HepG2 (cell line): ENCODE measurements around the gene CPXM2. TPM values are rescaled to one million over a fixed set of nuclear protein-coding genes. Genes with fewer than 3 reads are reported as not detected.

Experiments used
- ATAC-seq: fragments of 200-7000 bp; cut with Tn5 transposase; 3 replicates; pipeline ENCODE4 v1.9.1; 2020; ENCODE audit warnings: mild to moderate bottlenecking, moderate library complexity
- BruUV-seq: library from RNA; stranded (reverse); fragments of 400-500 nt; replicated peaks from 2 replicates; lab custom pipeline; 2021; lab: Mats Ljungman, UMichigan
- CTCF ChIA-PET: fragments of 300-600 bp; formaldehyde crosslinking; extraction: SDS; loops from one replicate; lab custom pipeline; 2021; ENCODE audit warnings: low total read pairs, inconsistent platforms, low intra/inter-chr PET ratio; lab: Yijun Ruan, JAX
- POLR2A ChIA-PET: fragments of 350-600 bp; sonication (Branson Sonifier 250); formaldehyde crosslinking; loops from one replicate; lab custom pipeline; 2020; ENCODE audit warnings: antibody characterized with exemption, inconsistent platforms; lab: Yijun Ruan, JAX
- DNase-seq: peaks from one replicate; pipeline ENCODE4 v3.0.0-alpha.2; 2015; ENCODE audit warnings: low spot score
- FAIRE-seq: peaks from 3 replicates; lab custom pipeline; 2011; peaks lifted over from hg19 to GRCh38; lab: Jason Lieb, UNC
- H2AFZ ChIP-seq: one replicate; pipeline ENCODE4 v1.6.1; 2011; ENCODE audit warnings: low read length, inconsistent platforms
- H3K27ac ChIP-seq: fragments of 300-600 bp; 3 replicates; pipeline ENCODE4 v1.8.0; 2011; ENCODE audit warnings: mixed run types, mild to moderate bottlenecking, mixed read lengths, low read length, inconsistent platforms; ENCODE audit not compliant: insufficient read depth; ENCODE audit errors: extremely low read length
- H3K27me3 ChIP-seq, 2 experiments: fragments of 200-600 bp in 1 of 2; 2 replicates in 1 of 2; 3 replicates in 1 of 2; pipeline versions ENCODE4 v1.6.0 to v1.8.0; 2011; ENCODE audit warnings: low read length in 2 of 2, mild to moderate bottlenecking in 2 of 2, moderate library complexity in 2 of 2, inconsistent platforms in 1 of 2; ENCODE audit not compliant: insufficient read depth in 2 of 2, control insufficient read depth in 1 of 2
- H3K36me3 ChIP-seq, 2 experiments: fragments of 200-600 bp in 1 of 2; replicated peaks in 1 of 2; 2 replicates in 1 of 2; 3 replicates in 1 of 2; pipeline versions ENCODE4 v1.5.1 to v1.8.0; 2011; ENCODE audit warnings: low read length in 2 of 2, inconsistent platforms in 1 of 2; ENCODE audit not compliant: insufficient read depth in 2 of 2, control insufficient read depth in 1 of 2
- H3K4me1 ChIP-seq: 2 replicates; pipeline ENCODE4 v1.5.1; 2012; ENCODE audit warnings: low read length, inconsistent platforms; ENCODE audit not compliant: insufficient read depth
- H3K4me2 ChIP-seq: 2 replicates; pipeline ENCODE4 v1.6.0; 2011; ENCODE audit warnings: low read depth, low read length, inconsistent platforms
- H3K4me3 ChIP-seq, 3 experiments: fragments of 200-600 bp in 1 of 3; sonication (generic), shearing (Covaris generic) in 1 of 3; replicated peaks in 1 of 3; 2 replicates each; pipeline ENCODE4 v1.5.1; 2011 to 2016; ENCODE audit warnings: low read length in 3 of 3, inconsistent platforms in 2 of 3, low read depth in 2 of 3, mild to moderate bottlenecking in 2 of 3, control low read depth in 1 of 3, mixed read lengths in 1 of 3; ENCODE audit not compliant: insufficient read depth in 1 of 3
- H3K79me2 ChIP-seq: one replicate; pipeline ENCODE4 v1.6.1; 2011; ENCODE audit warnings: low read length, inconsistent platforms; ENCODE audit not compliant: insufficient read depth
- H3K9ac ChIP-seq: 2 replicates; pipeline ENCODE4 v1.6.0; 2011; ENCODE audit warnings: mild to moderate bottlenecking, low read depth, low read length, inconsistent platforms; ENCODE audit not compliant: insufficient read depth
- H3K9me3 ChIP-seq: 2 replicates; pipeline ENCODE4 v1.5.1; 2012; ENCODE audit warnings: mild to moderate bottlenecking, low read length
- H4K20me1 ChIP-seq: 2 replicates; pipeline ENCODE4 v1.6.0; 2011; ENCODE audit warnings: inconsistent platforms, mild to moderate bottlenecking, low read length, moderate library complexity; ENCODE audit not compliant: insufficient read depth
- ATM ChIP-seq: fragments of 450-650 bp; IDR thresholded peaks from 2 replicates; pipeline ENCODE4 v1.7.1; 2017; ENCODE audit warnings: mild to moderate bottlenecking, borderline replicate concordance
- BCL6 ChIP-seq: IDR thresholded peaks from 2 replicates; pipeline ENCODE4 v1.6.1; 2016; ENCODE audit warnings: missing genetic modification reagents, missing compliant biosample characterization
- ELK4 ChIP-seq: sonication (generic); formaldehyde crosslinking; IDR thresholded peaks from 2 replicates; pipeline ENCODE4 v1.9.0; 2021; ENCODE audit warnings: missing genetic modification reagents, borderline replicate concordance
- KLF13 ChIP-seq: sonication (generic); formaldehyde crosslinking; IDR thresholded peaks from 2 replicates; pipeline ENCODE4 v1.4.0; 2020; ENCODE audit warnings: mild to moderate bottlenecking, missing genetic modification reagents
- MED13 ChIP-seq: sonication (generic); formaldehyde crosslinking; IDR thresholded peaks from 2 replicates; pipeline ENCODE4 v1.5.0; 2020; ENCODE audit warnings: missing genetic modification reagents
- MEIS2 ChIP-seq: sonication (generic); formaldehyde crosslinking; IDR thresholded peaks from 2 replicates; pipeline ENCODE4 v1.9.0; 2021; ENCODE audit warnings: mild to moderate bottlenecking, missing genetic modification reagents
- NFATC3 ChIP-seq: sonication (generic); formaldehyde crosslinking; IDR thresholded peaks from 2 replicates; pipeline ENCODE4 v1.5.1; 2020; ENCODE audit warnings: mild to moderate bottlenecking, missing genetic modification reagents
- PHF5A ChIP-seq: IDR thresholded peaks from one replicate; pipeline ENCODE4 v1.6.1; 2018; ENCODE audit warnings: low read depth, missing genetic modification reagents; ENCODE audit not compliant: unreplicated experiment
- RELA ChIP-seq: sonication (generic); formaldehyde crosslinking; IDR thresholded peaks from 2 replicates; pipeline ENCODE4 v1.4.0; 2020; ENCODE audit warnings: missing genetic modification reagents
- TBX3 ChIP-seq: fragments of 450-650 bp; IDR thresholded peaks from 2 replicates; pipeline ENCODE4 v1.6.1; 2017; ENCODE audit warnings: antibody characterized with exemption, mild to moderate bottlenecking, inconsistent platforms, borderline replicate concordance
- THAP11 ChIP-seq: IDR thresholded peaks from 2 replicates; pipeline ENCODE4 v1.6.1; 2016; ENCODE audit warnings: missing biosample characterization, missing genetic modification reagents
- ZBTB14 ChIP-seq: sonication (generic); formaldehyde crosslinking; IDR thresholded peaks from 2 replicates; pipeline ENCODE4 v1.4.0; 2020; ENCODE audit warnings: missing genetic modification reagents
- ZNF136 ChIP-seq: sonication (generic); formaldehyde crosslinking; IDR thresholded peaks from 2 replicates; pipeline ENCODE4 v1.8.1; 2022; ENCODE audit warnings: low read depth, mild to moderate bottlenecking, moderate library complexity, missing genetic modification reagents
- ZNF329 ChIP-seq: sonication (generic); formaldehyde crosslinking; IDR thresholded peaks from 2 replicates; pipeline ENCODE4 v1.9.0; 2021; ENCODE audit warnings: low read depth, mild to moderate bottlenecking, missing genetic modification reagents
- WGBS: methylation state at CpG from one replicate; pipeline ENCODE4 v1.1.6; 2017; ENCODE audit warnings: low lambda C conversion rate; 5-methylcytosine and 5-hydroxymethylcytosine counted together
- in situ Hi-C: cut with HindIII; loops from 2 replicates; pipeline ENCODE4 v1.10.0; 2017; ENCODE audit warnings: low pct_unique_long_range_greater_than_20kb; ENCODE audit not compliant: extremely low pct_ligation_motif_present
- intact Hi-C: fragments of 100-400 bp; cut with micrococcal nuclease; formaldehyde crosslinking; loops from one replicate; pipeline ENCODE4 v1.10.0; 2022; ENCODE audit not compliant: unreplicated experiment
- polyA plus RNA-seq, 8 experiments: library from polyadenylated mRNA; depleted of rRNA in 3 of 8; stranded (reverse) in 7 of 8; unstranded in 1 of 8; fragments of >200 nt; fragmentation: Illumina TruSeq in 4 of 8; extraction: Trizol in 4 of 8; gene quantifications; 2 replicates each; pipeline versions ENCODE4 v1.2.1 to v1.2.3, GENCODE V29; 2011 to 2016; ENCODE audit warnings: low read depth in 4 of 8, missing spikeins in 1 of 8, mixed read lengths in 1 of 8; ENCODE audit not compliant: insufficient read depth in 1 of 8
- total RNA-seq, 5 experiments: library from RNA; depleted of rRNA; stranded (reverse); fragments of >200 nt; fragmentation: Illumina TruSeq; extraction: Trizol; gene quantifications; 2 replicates each; pipeline ENCODE4 v1.2.3, GENCODE V29; 2016; ENCODE audit warnings: low read depth in 1 of 5
- TF ChIP-seq, protein P1 (sequence below): sonication (generic); formaldehyde crosslinking; IDR thresholded peaks from 2 replicates; pipeline ENCODE4 v1.9.0; 2022; ENCODE audit warnings: low read depth, missing genetic modification reagents
- TF ChIP-seq, protein P2 (sequence below): sonication (generic); formaldehyde crosslinking; IDR thresholded peaks from 2 replicates; pipeline ENCODE4 v1.4.0; 2020; ENCODE audit warnings: missing genetic modification reagents, mild to moderate bottlenecking, borderline replicate concordance

Gene CPXM2
- total and polyA plus RNA-seq, 2 of the 13 experiments (the other 11 are each of a cell fraction or from before 2014, with no cell fraction given) = 0.03 TPM; not detected in 1

- Histone ChIP-seq H2AFZ (no peak overlapping the region), H3K9me3 (no peaks in the 10 kb centered on the region), H3K4me3 (no peak overlapping the region), H3K4me2 (no peak overlapping the region), H3K27me3 (peaks cover 0 to 13% of the 10 kb centered on the region in 2 experiments; a peak in 1 of 5 replicates), H3K4me1 (no peaks in the 10 kb centered on the region), H4K20me1 (no peaks in the 10 kb centered on the region), H3K36me3 (no peaks in the 10 kb centered on the region), H3K9ac (no peak overlapping the region), H3K27ac (no peak overlapping the region), H3K79me2 (no peaks in the 10 kb centered on the region)
- intact Hi-C loops (no loop called here), in situ Hi-C loops (no loop called here)
- DNase-seq (no peak), FAIRE-seq (no peak), ATAC-seq (no peak)
- ChIA-PET POLR2A (no interaction called here), CTCF (no interaction called here)
- no TSS peak for BruUV-seq
- 20% methylated on average over 6 of the region's 6 CpGs for WGBS
- TF ChIP-seq KLF13 (CRISPR knock-in tag) = no peak
- TF ChIP-seq THAP11 (CRISPR knock-in tag) = no peak
- TF ChIP-seq MEIS2 (CRISPR knock-in tag) = no peak
- TF ChIP-seq ZBTB14 (CRISPR knock-in tag) = no peak
- TF ChIP-seq ZNF136 = no peak
- no peak for TF ChIP-seq PHF5A (CRISPR knock-in tag)
- no peak for TF ChIP-seq ZNF329
- no peak for TF ChIP-seq BCL6 (CRISPR knock-in tag)
- TF ChIP-seq ELK4 (CRISPR knock-in tag) = no peak
- TF ChIP-seq ATM = no peak
- TF ChIP-seq, protein P1, sequence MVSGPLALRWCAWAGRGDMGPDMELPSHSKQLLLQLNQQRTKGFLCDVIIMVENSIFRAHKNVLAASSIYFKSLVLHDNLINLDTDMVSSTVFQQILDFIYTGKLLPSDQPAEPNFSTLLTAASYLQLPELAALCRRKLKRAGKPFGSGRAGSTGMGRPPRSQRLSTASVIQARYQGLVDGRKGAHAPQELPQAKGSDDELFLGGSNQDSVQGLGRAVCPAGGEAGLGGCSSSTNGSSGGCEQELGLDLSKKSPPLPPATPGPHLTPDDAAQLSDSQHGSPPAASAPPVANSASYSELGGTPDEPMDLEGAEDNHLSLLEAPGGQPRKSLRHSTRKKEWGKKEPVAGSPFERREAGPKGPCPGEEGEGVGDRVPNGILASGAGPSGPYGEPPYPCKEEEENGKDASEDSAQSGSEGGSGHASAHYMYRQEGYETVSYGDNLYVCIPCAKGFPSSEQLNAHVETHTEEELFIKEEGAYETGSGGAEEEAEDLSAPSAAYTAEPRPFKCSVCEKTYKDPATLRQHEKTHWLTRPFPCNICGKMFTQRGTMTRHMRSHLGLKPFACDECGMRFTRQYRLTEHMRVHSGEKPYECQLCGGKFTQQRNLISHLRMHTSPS = no peak
- no peak for TF ChIP-seq RELA (CRISPR knock-in tag)
- no peak for TF ChIP-seq TBX3
- TF ChIP-seq MED13 (CRISPR knock-in tag) = no peak
- TF ChIP-seq, protein P2, sequence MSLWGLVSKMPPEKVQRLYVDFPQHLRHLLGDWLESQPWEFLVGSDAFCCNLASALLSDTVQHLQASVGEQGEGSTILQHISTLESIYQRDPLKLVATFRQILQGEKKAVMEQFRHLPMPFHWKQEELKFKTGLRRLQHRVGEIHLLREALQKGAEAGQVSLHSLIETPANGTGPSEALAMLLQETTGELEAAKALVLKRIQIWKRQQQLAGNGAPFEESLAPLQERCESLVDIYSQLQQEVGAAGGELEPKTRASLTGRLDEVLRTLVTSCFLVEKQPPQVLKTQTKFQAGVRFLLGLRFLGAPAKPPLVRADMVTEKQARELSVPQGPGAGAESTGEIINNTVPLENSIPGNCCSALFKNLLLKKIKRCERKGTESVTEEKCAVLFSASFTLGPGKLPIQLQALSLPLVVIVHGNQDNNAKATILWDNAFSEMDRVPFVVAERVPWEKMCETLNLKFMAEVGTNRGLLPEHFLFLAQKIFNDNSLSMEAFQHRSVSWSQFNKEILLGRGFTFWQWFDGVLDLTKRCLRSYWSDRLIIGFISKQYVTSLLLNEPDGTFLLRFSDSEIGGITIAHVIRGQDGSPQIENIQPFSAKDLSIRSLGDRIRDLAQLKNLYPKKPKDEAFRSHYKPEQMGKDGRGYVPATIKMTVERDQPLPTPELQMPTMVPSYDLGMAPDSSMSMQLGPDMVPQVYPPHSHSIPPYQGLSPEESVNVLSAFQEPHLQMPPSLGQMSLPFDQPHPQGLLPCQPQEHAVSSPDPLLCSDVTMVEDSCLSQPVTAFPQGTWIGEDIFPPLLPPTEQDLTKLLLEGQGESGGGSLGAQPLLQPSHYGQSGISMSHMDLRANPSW (CRISPR knock-in tag) = no peak
- TF ChIP-seq NFATC3 (CRISPR knock-in tag) = no peak
These were observed 857 bp downstream of the CPXM2 start for GRCh38 chr10:123890756-123891143.
